Gastroesophageal sphincter (tissue), 4 donors: ENCODE measurements around the gene HDLBP. TPM values are rescaled to one million over a fixed set of nuclear protein-coding genes. Genes with fewer than 3 reads are reported as not detected.

Experiments
- ATAC-seq: fragments of 150-250 bp; one replicate; pipeline ENCODE4 v1.9.1; 2016; ENCODE audit warnings: mild to moderate bottlenecking, moderate library complexity
- H3K27ac ChIP-seq, 4 donors: fragments of 200-600 bp; sonication (generic) in 3 of 4; 1 replicate in 3 of 4; 2 replicates in 1 of 4; pipeline ENCODE4 v1.5.1; 2016 to 2019
- H3K27me3 ChIP-seq: fragments of 200-600 bp; sonication (generic); one replicate; pipeline ENCODE4 v1.5.1; 2019
- H3K36me3 ChIP-seq, 2 donors: fragments of 200-600 bp; sonication (generic); one replicate each; pipeline ENCODE4 v1.5.1; 2019; ENCODE audit warnings: control low read depth in 1 of 2
- H3K4me1 ChIP-seq, 3 donors: fragments of 200-600 bp; sonication (generic); 1 replicate in 2 of 3; 2 replicates in 1 of 3; pipeline ENCODE4 v1.5.1; 2016 to 2019; ENCODE audit warnings: control low read depth in 2 of 3
- H3K4me3 ChIP-seq, 2 donors: fragments of 200-600 bp; sonication (generic); one replicate each; pipeline ENCODE4 v1.5.1; 2019; ENCODE audit warnings: mild to moderate bottlenecking in 1 of 2, moderate library complexity in 1 of 2
- H3K9me3 ChIP-seq, 3 donors: fragments of 200-600 bp; sonication (generic); one replicate each; pipeline ENCODE4 v1.5.1; 2017 to 2019; ENCODE audit warnings: control low read depth in 2 of 3
- CTCF ChIP-seq, 4 experiments: fragments of 200-600 bp in 2 of 4; fragments of 450-650 bp in 2 of 4; sonication (generic) in 1 of 4; IDR thresholded peaks; one replicate each; pipeline ENCODE4 v1.5.1; 2017 to 2019; ENCODE audit warnings: antibody characterized with exemption in 4 of 4, mild to moderate bottlenecking in 2 of 4, moderate library complexity in 2 of 4
- EP300 ChIP-seq: sonication (generic); formaldehyde crosslinking; IDR thresholded peaks from one replicate; pipeline ENCODE4 v1.6.1; 2017; ENCODE audit warnings: antibody characterized with exemption, mild to moderate bottlenecking
- POLR2A ChIP-seq, 2 donors: fragments of 450-650 bp; IDR thresholded peaks; one replicate each; pipeline ENCODE4 v1.6.1; 2017; ENCODE audit warnings: antibody characterized with exemption in 2 of 2, mild to moderate bottlenecking in 2 of 2, moderate library complexity in 1 of 2
- POLR2AphosphoS5 ChIP-seq: sonication (generic); formaldehyde crosslinking; IDR thresholded peaks from one replicate; pipeline ENCODE4 v1.6.1; 2017; ENCODE audit warnings: antibody characterized with exemption
- WGBS, 2 donors: methylation state at CpG; one replicate each; pipeline ENCODE4 v1.1.5; 2018; ENCODE audit warnings: low coverage in 1 of 2; 5-methylcytosine and 5-hydroxymethylcytosine counted together
- total RNA-seq, 4 donors: library from RNA; depleted of rRNA; stranded (reverse); fragments of >200 nt; gene quantifications; one replicate each; pipeline ENCODE4 v1.1.0, GENCODE V29; 2016

HDLBP gene
- total RNA-seq, 4 donors from 2014 or later = 279 to 367 (median 295) TPM

GRCh38 chr2:241330616-241330981 is 15.1 kb upstream of the HDLBP start:
- WGBS, 2 donors = 86 to 89% methylated on average over 2 to 4 of the region's 4 CpGs
- Histone ChIP-seq H3K9me3 (no peaks in the 10 kb centered on the region), H3K4me3 (no peak overlapping the region), H3K27me3 (no peaks in the 10 kb centered on the region), H3K4me1 (no peaks in the 10 kb centered on the region), H3K36me3 (peaks cover 0 to 65% of the 10 kb centered on the region in 2 donors), H3K27ac (no peak overlapping the region)
- TF ChIP-seq POLR2A (IDR thresholded peaks at IDR 0.05) (no peak), EP300 (no peak), POLR2AphosphoS5 (no peak), CTCF (IDR thresholded peaks at IDR 0.05) (no peak)
- ATAC-seq = no peak

- Histone ChIP-seq H3K9me3 (no peaks in the 10 kb centered on the region), H3K4me3 (no peak overlapping the region), H3K36me3 (peaks cover 0 to 58% of the 10 kb centered on the region in 2 donors), H3K27ac (no peak overlapping the region), H3K27me3 (no peaks in the 10 kb centered on the region), H3K4me1 (peaks cover 0 to 5% (median 0%) of the 10 kb centered on the region in 3 donors)
- TF ChIP-seq CTCF (IDR thresholded peaks at IDR 0.05) = no peak
- ATAC-seq = no peak
- 91 to 92% methylated on average over 8 to 11 of the region's 11 CpGs for WGBS, 2 donors
Measured at GRCh38 chr2:241329669-241330615, 14.5 kb upstream of the HDLBP start.

- H3K27ac ChIP-seq = no peak overlapping the region
- H3K27me3 ChIP-seq = no peaks in the 10 kb centered on the region
- peaks cover 0 to 45% of the 10 kb centered on the region in 2 donors for H3K36me3 ChIP-seq
- 93 to 100% methylated on average over 1 of the region's 1 CpG for WGBS, 2 donors
- H3K4me3 ChIP-seq = no peak overlapping the region
- no peak for ATAC-seq
- H3K9me3 ChIP-seq = no peaks in the 10 kb centered on the region
- TF ChIP-seq POLR2AphosphoS5 (no peak), POLR2A (IDR thresholded peaks at IDR 0.05) (no peak), EP300 (no peak), CTCF (IDR thresholded peaks at IDR 0.05) (no peak)
- H3K4me1 ChIP-seq = peaks cover 3 to 51% (median 18%) of the 10 kb centered on the region in 3 donors
Measured at GRCh38 chr2:241325257-241325656, 9.8 kb upstream of the HDLBP start.

GRCh38 chr2:241324775-241325174 is 9.3 kb upstream of the HDLBP start:
- Histone ChIP-seq H3K27me3 (no peaks in the 10 kb centered on the region), H3K36me3 (peaks cover 0 to 41% of the 10 kb centered on the region in 2 donors), H3K4me1 (peaks cover 3 to 55% (median 21%) of the 10 kb centered on the region in 3 donors), H3K9me3 (no peaks in the 10 kb centered on the region), H3K27ac (no peak overlapping the region), H3K4me3 (no peak overlapping the region)
- TF ChIP-seq POLR2AphosphoS5 = no peak
- TF ChIP-seq EP300 = no peak
- TF ChIP-seq POLR2A (IDR thresholded peaks at IDR 0.05) = no peak
- no peak for TF ChIP-seq CTCF (IDR thresholded peaks at IDR 0.05)
- ATAC-seq = no peak

- 61 to 64% methylated on average over 5 of the region's 5 CpGs for WGBS, 2 donors
- Histone ChIP-seq H3K9me3 (no peaks in the 10 kb centered on the region), H3K36me3 (peaks cover 0 to 31% of the 10 kb centered on the region in 2 donors), H3K4me3 (no peak overlapping the region), H3K27ac (no peak overlapping the region), H3K27me3 (no peaks in the 10 kb centered on the region), H3K4me1 (peaks cover 3 to 65% (median 24%) of the 10 kb centered on the region in 3 donors)
- ATAC-seq = no peak
- no peak for TF ChIP-seq EP300
- no peak for TF ChIP-seq CTCF (IDR thresholded peaks at IDR 0.05)
- TF ChIP-seq POLR2AphosphoS5 = no peak
- TF ChIP-seq POLR2A (IDR thresholded peaks at IDR 0.05) = no peak
Measured at GRCh38 chr2:241323778-241324177, 8.3 kb upstream of the HDLBP start.
